Stimulated activated naive B cell treated with anti-CD40 and anti-IgM and Interleukin-4, amounts not matched to agents 10 μg/mL and 1 μg/mL and 100 μg/mL, for 72 hours (primary cell): ENCODE data around the gene MAST2.
"Not testable (repeated sequence)": the region's sequence is repeated elsewhere in the genome, so short reads cannot be mapped to it uniquely, and the experiment has no call there.

ENCODE experiments used
- ATAC-seq, 2 donors: fragments of 150-1000 bp; cut with Tn5 transposase; replicated peaks; 2 replicates each; pipeline ENCODE4 v1.10.0; 2021; ENCODE audit warnings: moderate library complexity in 1 of 2
- DNase-seq: peaks from one replicate; pipeline ENCODE4 v3.0.0; 2021
- H3K27ac Mint-ChIP-seq: one replicate; pipeline ENCODE4 v1.8.0; 2022; ENCODE audit warnings: mild to moderate bottlenecking, mixed read lengths
- H3K27me3 Mint-ChIP-seq, 2 donors: one replicate each; pipeline ENCODE4 v1.8.0; 2022; ENCODE audit warnings: mixed read lengths in 2 of 2
- H3K36me3 Mint-ChIP-seq, 2 donors: one replicate each; pipeline ENCODE4 v1.8.0; 2022; ENCODE audit warnings: mixed read lengths in 2 of 2, mild to moderate bottlenecking in 1 of 2
- H3K4me1 Mint-ChIP-seq, 2 donors: one replicate each; pipeline ENCODE4 v1.8.0; 2022; ENCODE audit warnings: mixed read lengths in 2 of 2, mild to moderate bottlenecking in 1 of 2
- H3K4me3 Mint-ChIP-seq, 2 donors: one replicate each; pipeline ENCODE4 v1.8.0; 2022; ENCODE audit warnings: mild to moderate bottlenecking in 2 of 2, mixed read lengths in 2 of 2, moderate library complexity in 1 of 2
- H3K9me3 Mint-ChIP-seq, 2 donors: one replicate each; pipeline ENCODE4 v1.8.0; 2022; ENCODE audit warnings: mixed read lengths in 2 of 2, mild to moderate bottlenecking in 1 of 2

MAST2 gene

DNA sequence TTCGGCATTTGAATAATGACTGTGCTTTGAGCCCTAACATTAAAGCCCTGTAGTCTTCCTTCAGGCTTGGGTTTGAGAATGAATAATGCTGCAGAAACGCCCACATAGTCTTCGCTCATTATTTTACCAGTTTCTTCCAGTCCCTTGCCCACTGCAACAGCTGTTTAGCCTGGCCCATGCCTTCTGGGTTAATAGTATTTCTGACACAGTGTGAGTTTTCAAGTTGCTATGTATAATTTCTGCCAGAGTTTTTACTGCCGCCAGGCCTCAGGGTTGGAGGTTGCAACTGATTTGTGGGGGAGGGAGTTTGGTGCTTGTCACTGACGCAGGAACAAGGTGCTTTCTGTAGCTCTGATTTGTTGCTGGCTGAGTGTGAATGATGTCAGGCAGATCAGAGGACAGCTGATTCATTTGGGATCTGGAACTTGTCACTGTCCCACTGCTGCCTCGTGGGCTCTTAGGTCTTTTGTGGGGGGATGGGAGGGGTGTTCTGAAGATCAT is 109.8 kb downstream of the MAST2 start:
- Mint-ChIP-seq H3K27me3 (peaks cover 0 to 8% of the 10 kb centered on the region in 2 donors), H3K27ac (peak overlapping the region; percentile 22), H3K36me3 (peaks cover 0 to 11% of the 10 kb centered on the region in 2 donors), H3K9me3 (no peaks in the 10 kb centered on the region), H3K4me3 (no peak overlapping the region), H3K4me1 (peaks cover 0 to 9% of the 10 kb centered on the region in 2 donors)
- no peak for ATAC-seq
- no peak for DNase-seq

GRCh38 chr1:45913731-45914501 is 110.5 kb downstream of the MAST2 start:
- Mint-ChIP-seq H3K27ac (peak overlapping the region; percentile 22), H3K4me1 (peaks cover 0 to 9% of the 10 kb centered on the region in 2 donors), H3K9me3 (no peaks in the 10 kb centered on the region), H3K27me3 (peaks cover 0 to 8% of the 10 kb centered on the region in 2 donors), H3K36me3 (peaks cover 0 to 11% of the 10 kb centered on the region in 2 donors), H3K4me3 (no peak overlapping the region)
- ATAC-seq = no peak
- DNase-seq = no peak

DNA sequence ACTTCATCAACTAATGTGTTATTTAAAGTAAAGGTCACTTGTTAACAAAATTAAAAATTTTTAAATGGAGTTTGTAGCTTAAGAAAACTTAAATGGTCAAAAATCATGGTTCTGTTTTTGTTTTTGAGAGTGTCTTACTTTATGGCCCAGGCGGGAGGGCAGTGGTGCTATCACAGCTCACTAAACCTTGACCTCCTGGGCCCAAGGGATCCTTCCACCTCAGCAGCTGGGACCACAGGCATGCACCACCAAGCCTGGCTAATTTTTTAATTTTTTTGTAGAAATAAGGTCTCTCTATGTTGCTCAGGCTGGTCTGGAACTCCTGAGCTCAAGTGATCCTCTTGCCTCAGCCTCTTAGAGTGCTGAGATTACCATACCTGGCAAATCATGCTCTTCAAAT is 111.4 kb downstream of the MAST2 start:
- Mint-ChIP-seq H3K4me3 (no peak overlapping the region), H3K4me1 (peaks cover 0 to 9% of the 10 kb centered on the region in 2 donors), H3K36me3 (peaks cover 0 to 11% of the 10 kb centered on the region in 2 donors), H3K9me3 (no peaks in the 10 kb centered on the region), H3K27ac (no peak overlapping the region), H3K27me3 (peaks cover 0 to 4% of the 10 kb centered on the region in 2 donors)
- no peak for DNase-seq
- ATAC-seq = no peak

- H3K4me1 Mint-ChIP-seq = peaks cover 16 to 35% of the 10 kb centered on the region in 2 donors
- DNase-seq (no peak), ATAC-seq (no peak)
- peaks cover 0 to 10% of the 10 kb centered on the region in 2 donors for H3K36me3 Mint-ChIP-seq
- H3K27ac Mint-ChIP-seq = no peak overlapping the region
- H3K9me3 Mint-ChIP-seq = peaks cover 0 to 3% of the 10 kb centered on the region in 2 donors
- no peak overlapping the region for H3K4me3 Mint-ChIP-seq
- no peaks in the 10 kb centered on the region for H3K27me3 Mint-ChIP-seq
Observed at GRCh38 chr1:45922374-45922773, 119.0 kb downstream of the MAST2 start.

DNA sequence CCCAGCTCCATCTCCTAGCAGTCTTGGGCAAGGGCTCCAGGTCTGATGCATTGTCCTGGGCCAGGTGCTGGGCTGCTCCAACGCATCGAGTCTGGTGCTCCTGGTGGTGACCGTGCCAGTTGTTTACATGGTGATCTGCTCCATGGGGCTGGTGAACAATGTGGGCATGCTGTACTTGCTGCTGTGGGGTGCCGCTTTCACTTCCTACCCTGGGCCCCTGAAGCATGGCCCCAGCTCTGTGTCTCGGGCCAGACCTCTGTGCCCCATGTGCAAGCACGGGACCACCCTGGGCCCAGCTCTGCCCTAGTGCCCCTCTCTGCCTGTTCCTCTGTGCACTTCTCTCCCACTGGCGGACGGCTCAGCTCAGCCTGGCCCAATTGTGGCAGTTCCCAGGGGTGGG is 119.4 kb downstream of the MAST2 start:
- ATAC-seq (peak; percentile 38 to 52), DNase-seq (no peak)
- H3K27me3 Mint-ChIP-seq = no peaks in the 10 kb centered on the region
- H3K27ac Mint-ChIP-seq = peak overlapping the region; percentile 25
- H3K36me3 Mint-ChIP-seq = peaks cover 0 to 10% of the 10 kb centered on the region in 2 donors
- no peak overlapping the region for H3K4me3 Mint-ChIP-seq
- H3K4me1 Mint-ChIP-seq = peaks cover 16 to 35% of the 10 kb centered on the region in 2 donors
- H3K9me3 Mint-ChIP-seq = peaks cover 0 to 3% of the 10 kb centered on the region in 2 donors

DNA sequence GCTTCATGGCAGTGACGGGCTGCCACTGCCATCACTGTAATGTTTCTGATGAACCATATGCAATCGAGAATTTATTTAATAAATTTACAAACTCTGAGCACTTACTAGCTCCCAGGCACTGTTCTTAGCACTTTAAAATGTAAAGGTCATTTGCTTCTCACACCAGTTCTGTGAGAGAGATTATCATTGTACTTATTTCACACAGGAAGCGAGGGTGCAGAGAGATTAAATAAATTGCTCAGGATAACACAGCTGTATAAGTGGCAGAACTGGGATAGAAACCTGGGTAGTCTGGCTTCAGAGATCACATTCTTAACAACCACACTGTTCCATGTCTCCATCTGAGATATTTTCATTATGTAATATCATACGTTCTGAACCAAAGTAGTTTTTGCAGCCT is 119.9 kb downstream of the MAST2 start:
- ATAC-seq (no peak), DNase-seq (no peak)
- peaks cover 0 to 3% of the 10 kb centered on the region in 2 donors for H3K9me3 Mint-ChIP-seq
- peaks cover 0 to 10% of the 10 kb centered on the region in 2 donors for H3K36me3 Mint-ChIP-seq
- no peak overlapping the region for H3K27ac Mint-ChIP-seq
- H3K4me3 Mint-ChIP-seq = no peak overlapping the region
- no peaks in the 10 kb centered on the region for H3K27me3 Mint-ChIP-seq
- H3K4me1 Mint-ChIP-seq = peaks cover 16 to 35% of the 10 kb centered on the region in 2 donors

DNA sequence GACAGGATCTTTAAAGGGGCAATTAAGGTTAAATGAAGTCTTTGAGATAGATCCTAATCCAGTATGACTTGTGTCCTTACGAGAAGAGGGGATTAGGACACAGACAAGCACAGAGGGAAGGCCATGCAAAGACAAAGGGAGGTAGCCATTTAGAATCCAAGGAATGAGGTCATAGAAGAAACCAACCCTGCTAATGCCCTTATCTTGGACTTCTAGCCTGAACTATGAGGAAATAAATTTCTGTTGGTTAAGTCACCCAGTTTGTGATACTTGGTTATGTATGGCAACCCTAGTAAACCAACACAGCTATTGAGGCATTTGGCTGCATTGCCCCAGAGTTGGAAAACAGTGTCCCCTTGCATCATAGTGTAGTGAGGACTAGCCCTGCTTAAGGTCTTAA is 121.3 kb downstream of the MAST2 start:
- ATAC-seq (no peak), DNase-seq (no peak)
- H3K36me3 Mint-ChIP-seq = peaks cover 0 to 10% of the 10 kb centered on the region in 2 donors
- no peak overlapping the region for H3K27ac Mint-ChIP-seq
- H3K4me1 Mint-ChIP-seq = peaks cover 24 to 48% of the 10 kb centered on the region in 2 donors
- H3K9me3 Mint-ChIP-seq = peaks cover 0 to 3% of the 10 kb centered on the region in 2 donors
- H3K27me3 Mint-ChIP-seq = no peaks in the 10 kb centered on the region
- H3K4me3 Mint-ChIP-seq = no peak overlapping the region

- peaks cover 0 to 10% of the 10 kb centered on the region in 2 donors for H3K36me3 Mint-ChIP-seq
- DNase-seq (no peak), ATAC-seq (peak; percentile 63 to 68)
- H3K27me3 Mint-ChIP-seq = no peaks in the 10 kb centered on the region
- peaks cover 0 to 3% of the 10 kb centered on the region in 2 donors for H3K9me3 Mint-ChIP-seq
- H3K4me1 Mint-ChIP-seq = peaks cover 24 to 48% of the 10 kb centered on the region in 2 donors
- H3K27ac Mint-ChIP-seq = no peak overlapping the region
- H3K4me3 Mint-ChIP-seq = no peak overlapping the region
Observed at GRCh38 chr1:45925728-45926287, 122.4 kb downstream of the MAST2 start.

GRCh38 chr1:45926330-45926729 is 122.9 kb downstream of the MAST2 start:
- DNase-seq (no peak), ATAC-seq (no peak)
- H3K27me3 Mint-ChIP-seq = no peaks in the 10 kb centered on the region
- H3K9me3 Mint-ChIP-seq = peaks cover 0 to 3% of the 10 kb centered on the region in 2 donors
- peak overlapping the region in 1 of 2 donors; percentile 8 for H3K4me3 Mint-ChIP-seq
- H3K36me3 Mint-ChIP-seq = peaks cover 0 to 8% of the 10 kb centered on the region in 2 donors
- peaks cover 24 to 48% of the 10 kb centered on the region in 2 donors for H3K4me1 Mint-ChIP-seq
- no peak overlapping the region for H3K27ac Mint-ChIP-seq

DNA sequence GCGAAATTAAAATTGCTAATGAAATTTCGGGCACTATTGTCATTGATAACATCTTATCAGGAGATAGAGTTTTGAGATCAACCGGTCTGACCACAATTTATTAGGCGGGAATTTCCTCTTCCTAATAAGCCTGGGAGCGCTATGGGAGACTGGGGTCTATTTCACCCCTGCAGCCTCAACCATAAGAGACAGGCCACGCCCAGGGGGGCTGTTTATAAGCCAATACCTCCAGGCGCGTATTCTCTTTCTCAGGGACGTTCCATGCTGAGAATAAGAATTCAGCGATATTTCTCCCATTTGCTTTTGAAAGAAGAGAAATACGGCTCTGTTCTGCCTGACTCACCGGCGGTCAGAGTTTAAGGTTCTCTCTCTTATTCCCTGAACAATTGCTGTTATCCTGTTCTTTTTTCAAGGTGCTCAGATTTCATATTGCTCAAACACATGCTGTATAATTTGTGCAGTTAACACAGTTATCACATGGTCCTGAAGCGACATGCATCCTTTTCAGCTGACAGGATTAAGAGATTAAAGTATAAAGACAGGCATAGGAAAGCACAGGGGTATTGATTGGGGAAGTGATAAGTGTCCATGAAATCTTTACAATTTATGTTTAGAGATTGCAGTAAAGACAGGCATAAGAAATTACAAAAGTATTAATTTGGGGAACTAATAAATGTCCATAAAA is 124.0 kb downstream of the MAST2 start:
- not testable (repeated sequence) for H3K4me3 Mint-ChIP-seq, DNase-seq, H3K27ac Mint-ChIP-seq, H3K9me3 Mint-ChIP-seq, H3K36me3 Mint-ChIP-seq, ATAC-seq, H3K27me3 Mint-ChIP-seq
- H3K4me1 Mint-ChIP-seq = peaks cover 24 to 44% of the 10 kb centered on the region in 2 donors

DNA sequence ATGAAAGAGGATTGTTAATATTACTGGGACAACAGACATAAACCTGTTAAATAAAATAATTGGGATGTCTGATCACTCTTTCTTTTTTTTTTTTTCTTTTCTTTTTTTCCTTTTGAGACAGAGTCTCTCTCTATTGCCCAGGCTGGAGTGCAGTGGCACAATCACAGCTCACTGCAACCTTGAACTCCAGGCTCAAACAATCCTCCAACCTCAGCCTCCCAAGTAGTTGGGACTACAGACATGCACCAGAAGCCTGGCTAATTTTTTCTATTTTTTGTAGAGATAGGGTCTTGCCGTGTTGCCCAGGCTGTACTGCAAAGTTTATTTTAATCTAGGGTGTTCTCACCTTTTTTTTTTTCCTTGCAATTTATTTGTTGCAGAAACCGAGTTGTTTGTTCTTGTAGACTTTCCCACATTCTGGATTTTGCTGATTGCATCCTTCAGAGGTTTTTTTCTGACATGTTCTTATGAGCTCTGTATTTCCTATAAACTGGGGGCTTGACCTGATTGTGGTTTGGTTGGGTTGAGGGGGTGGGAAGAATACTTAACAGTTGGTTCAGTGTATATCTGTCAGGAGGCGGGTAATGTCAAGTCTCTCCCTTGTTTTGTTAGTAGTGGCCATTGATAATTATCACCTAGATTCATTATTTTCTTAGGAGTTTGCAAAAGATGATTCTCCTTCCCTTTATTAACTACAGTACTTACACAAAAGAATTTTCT is 125.2 kb downstream of the MAST2 start:
- peaks cover 18 to 36% of the 10 kb centered on the region in 2 donors for H3K4me1 Mint-ChIP-seq
- DNase-seq (no peak), ATAC-seq (no peak)
- H3K36me3 Mint-ChIP-seq = peaks cover 0 to 3% of the 10 kb centered on the region in 2 donors
- no peak overlapping the region for H3K4me3 Mint-ChIP-seq
- no peak overlapping the region for H3K27ac Mint-ChIP-seq
- no peaks in the 10 kb centered on the region for H3K27me3 Mint-ChIP-seq
- H3K9me3 Mint-ChIP-seq = no peaks in the 10 kb centered on the region

DNA sequence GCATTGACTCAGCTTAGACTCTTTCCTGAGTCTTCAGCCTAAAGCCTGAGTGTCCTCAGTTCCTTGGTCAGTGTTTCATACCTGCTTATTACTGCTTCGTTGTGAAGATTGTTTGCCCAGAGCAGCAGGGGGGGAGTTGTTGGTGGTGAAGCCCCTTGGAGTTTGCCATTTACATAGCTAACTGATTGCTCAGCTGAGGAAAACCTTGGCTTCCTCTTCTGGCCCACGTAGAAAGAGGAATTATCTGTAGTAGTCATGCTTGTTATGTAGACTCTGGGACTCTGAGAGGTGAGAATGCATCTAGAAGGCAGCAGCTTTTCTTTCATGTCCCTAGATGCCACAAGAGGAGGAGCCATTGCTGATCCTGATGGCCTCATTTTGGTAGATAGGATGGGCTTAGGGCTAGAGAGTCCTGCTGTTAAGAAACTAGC is 125.9 kb downstream of the MAST2 start:
- H3K27me3 Mint-ChIP-seq = no peaks in the 10 kb centered on the region
- ATAC-seq (peak; percentile 27 to 31), DNase-seq (no peak)
- no peak overlapping the region for H3K4me3 Mint-ChIP-seq
- H3K36me3 Mint-ChIP-seq = no peaks in the 10 kb centered on the region
- H3K27ac Mint-ChIP-seq = no peak overlapping the region
- peaks cover 18 to 31% of the 10 kb centered on the region in 2 donors for H3K4me1 Mint-ChIP-seq
- no peaks in the 10 kb centered on the region for H3K9me3 Mint-ChIP-seq

DNA sequence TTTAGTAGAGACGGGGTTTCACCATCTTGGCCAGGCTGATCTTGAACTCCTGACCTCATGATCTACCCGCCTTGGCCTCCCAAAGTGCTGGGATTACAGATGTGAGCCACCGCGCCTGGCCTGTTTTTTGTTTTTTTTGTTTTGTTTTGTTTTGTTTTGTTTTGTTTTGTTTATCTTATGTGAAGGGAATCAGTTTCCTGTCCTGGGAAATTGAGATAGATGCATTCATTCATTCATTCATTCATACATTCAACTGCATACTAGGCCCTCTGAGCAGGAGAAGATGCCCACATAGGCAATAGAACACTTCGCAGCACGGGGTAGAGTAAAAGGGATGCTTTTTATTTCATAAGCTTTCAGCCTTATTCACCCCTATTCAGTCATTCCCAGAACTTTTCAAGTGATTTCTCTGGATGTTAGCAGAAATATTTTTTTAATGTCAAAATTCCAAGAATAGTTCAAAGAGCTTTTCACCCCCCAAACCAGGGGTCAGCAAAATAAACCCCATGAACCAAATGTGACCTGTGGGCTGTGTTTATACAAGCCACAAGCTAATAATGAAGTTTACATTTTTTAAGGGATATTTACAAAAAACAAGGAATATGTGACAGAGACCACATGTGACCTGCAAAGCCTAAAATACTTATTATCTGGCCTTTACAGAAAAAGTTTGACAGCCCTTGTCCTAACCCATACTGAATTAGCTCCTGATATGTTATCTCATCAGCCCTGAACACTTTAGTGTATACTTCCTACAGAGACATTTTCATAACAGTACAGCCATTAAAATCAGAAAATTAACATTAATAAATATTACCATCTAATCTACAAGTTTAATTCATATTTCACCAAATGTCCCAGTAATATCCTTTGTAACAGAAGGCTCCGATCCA is 127.1 kb downstream of the MAST2 start:
- Mint-ChIP-seq H3K4me3 (no peak overlapping the region), H3K27ac (no peak overlapping the region), H3K9me3 (peaks cover 0 to 6% of the 10 kb centered on the region in 2 donors), H3K27me3 (no peaks in the 10 kb centered on the region), H3K4me1 (peaks cover 21 to 35% of the 10 kb centered on the region in 2 donors), H3K36me3 (peaks cover 6 to 8% of the 10 kb centered on the region in 2 donors)
- DNase-seq (no peak), ATAC-seq (no peak)
